Measurements from ENCODE around the gene VPS13A.

Gene VPS13A

GRCh38 chr9:77463151-77463550 is 285.8 kb downstream of the VPS13A start:
- no peak for DNase-seq

GRCh38 chr9:77464661-77465060 is 287.3 kb downstream of the VPS13A start:
- DNase-seq = no peak

GRCh38 chr9:77469515-77470231 is 292.3 kb downstream of the VPS13A start:
- no peak for DNase-seq

Measured in right forelimb (tissue), 1 donor.